Middle frontal gyrus (tissue), 1 donor: ENCODE measurements around the gene LEMD2.

ENCODE experiments used
- DNase-seq: peaks from one replicate; pipeline ENCODE4 v3.0.0-alpha.2; 2015; ENCODE audit warnings: low spot score; ENCODE audit errors: extremely low spot score

LEMD2 gene

GRCh38 chr6:33776764-33777163 lies 12.2 kb downstream of the LEMD2 start:
- DNase-seq: no peak

- DNase-seq: no peak
Measured at GRCh38 chr6:33776186-33776585, 12.7 kb downstream of the LEMD2 start.

- no peak for DNase-seq
Measured at GRCh38 chr6:33774774-33775173, 14.2 kb downstream of the LEMD2 start.

- DNase-seq: no peak
Measured at GRCh38 chr6:33772902-33773472, 15.9 kb downstream of the LEMD2 start.

GRCh38 chr6:33772082-33772830 lies 16.7 kb downstream of the LEMD2 start:
- DNase-seq: no peak

GRCh38 chr6:33771146-33772081 lies 17.5 kb downstream of the LEMD2 start:
- DNase-seq: peak; percentile 31

GRCh38 chr6:33770833-33771145 lies 18.1 kb downstream of the LEMD2 start:
- DNase-seq: no peak

GRCh38 chr6:33770124-33770832 lies 18.7 kb downstream of the LEMD2 start:
- no peak for DNase-seq

- no peak for DNase-seq
Measured at GRCh38 chr6:33769248-33769821, 19.6 kb downstream of the LEMD2 start.

GRCh38 chr6:33768644-33769120 lies 20.2 kb downstream of the LEMD2 start:
- DNase-seq: peak; percentile 69

GRCh38 chr6:33766921-33767907 lies 21.7 kb downstream of the LEMD2 start:
- no peak for DNase-seq

- DNase-seq: no peak
Measured at GRCh38 chr6:33765368-33765767, 23.6 kb downstream of the LEMD2 start.

- no peak for DNase-seq
Measured at GRCh38 chr6:33764036-33764435, 24.9 kb downstream of the LEMD2 start.

- no peak for DNase-seq
Measured at GRCh38 chr6:33763483-33763882, 25.4 kb downstream of the LEMD2 start.

GRCh38 chr6:33762713-33763112 lies 26.2 kb downstream of the LEMD2 start:
- DNase-seq: no peak

GRCh38 chr6:33761922-33762629 lies 26.9 kb downstream of the LEMD2 start:
- DNase-seq: no peak

- DNase-seq: no peak
Measured at GRCh38 chr6:33761581-33761921, 27.4 kb downstream of the LEMD2 start.

GRCh38 chr6:33759887-33760629 lies 28.9 kb downstream of the LEMD2 start:
- no peak for DNase-seq

- DNase-seq: no peak
Measured at GRCh38 chr6:33758815-33759216, 30.1 kb downstream of the LEMD2 start.
